ENCODE results near the gene ANTXR1. TPM values are rescaled to one million over a fixed set of nuclear protein-coding genes. Genes with fewer than 3 reads are reported as not detected.

ANTXR1 gene
- total and polyA plus RNA-seq, 2 donors (not counting 1 experiment from before 2014, with no cell fraction given) = 44.6 to 101 TPM

GRCh38 chr2:69279931-69280681, 267.1 kb downstream of the ANTXR1 start:
- Histone ChIP-seq H3K27ac (ENCODE audit: insufficient read depth, low read length) (no peak overlapping the region), H3K36me3 (ENCODE audit: control insufficient read depth, insufficient read depth, low read length) (no peaks in the 10 kb centered on the region), H3K4me3 (replicated peaks in 1 of 4; ENCODE audit: control extremely low read depth in 1 of 4, insufficient read depth in 1 of 4, low read depth in 3 of 4, low read length in 4 of 4) (no peak overlapping the region), H3K4me1 (ENCODE audit: control insufficient read depth, extremely low read depth, insufficient read depth, low read length) (no peaks in the 10 kb centered on the region), H3K9me3 (ENCODE audit: control insufficient read depth, insufficient read depth, low read depth, low read length) (no peaks in the 10 kb centered on the region), H3K27me3 (ENCODE audit: control insufficient read depth, insufficient read depth, low read length) (no peaks in the 10 kb centered on the region), H3K9ac (ENCODE audit: insufficient read depth, low read length) (no peak overlapping the region), H3K4me2 (ENCODE audit: extremely low read depth, insufficient read depth, low read length) (no peak overlapping the region), H2AFZ (ENCODE audit: low read length) (no peak overlapping the region), H4K20me1 (ENCODE audit: control insufficient read depth, extremely low read depth, insufficient read depth, low read length) (no peaks in the 10 kb centered on the region), H3K79me2 (ENCODE audit: control insufficient read depth, insufficient read depth, low read length) (no peaks in the 10 kb centered on the region)
- no peak for DNase-seq (ENCODE audit: low read depth in 2 of 2)
- TF ChIP-seq EZH2 (IDR thresholded peaks at IDR 0.05; ENCODE audit: low read length, missing control alignments) = no peak
- TF ChIP-seq, protein P1, sequence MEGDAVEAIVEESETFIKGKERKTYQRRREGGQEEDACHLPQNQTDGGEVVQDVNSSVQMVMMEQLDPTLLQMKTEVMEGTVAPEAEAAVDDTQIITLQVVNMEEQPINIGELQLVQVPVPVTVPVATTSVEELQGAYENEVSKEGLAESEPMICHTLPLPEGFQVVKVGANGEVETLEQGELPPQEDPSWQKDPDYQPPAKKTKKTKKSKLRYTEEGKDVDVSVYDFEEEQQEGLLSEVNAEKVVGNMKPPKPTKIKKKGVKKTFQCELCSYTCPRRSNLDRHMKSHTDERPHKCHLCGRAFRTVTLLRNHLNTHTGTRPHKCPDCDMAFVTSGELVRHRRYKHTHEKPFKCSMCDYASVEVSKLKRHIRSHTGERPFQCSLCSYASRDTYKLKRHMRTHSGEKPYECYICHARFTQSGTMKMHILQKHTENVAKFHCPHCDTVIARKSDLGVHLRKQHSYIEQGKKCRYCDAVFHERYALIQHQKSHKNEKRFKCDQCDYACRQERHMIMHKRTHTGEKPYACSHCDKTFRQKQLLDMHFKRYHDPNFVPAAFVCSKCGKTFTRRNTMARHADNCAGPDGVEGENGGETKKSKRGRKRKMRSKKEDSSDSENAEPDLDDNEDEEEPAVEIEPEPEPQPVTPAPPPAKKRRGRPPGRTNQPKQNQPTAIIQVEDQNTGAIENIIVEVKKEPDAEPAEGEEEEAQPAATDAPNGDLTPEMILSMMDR (conservative IDR thresholded peaks at IDR 0.05 in 1 of 2, IDR thresholded peaks at IDR 0.05 in 1 of 2; ENCODE audit: low read depth in 1 of 2, low read length in 2 of 2) = no peak

DNA sequence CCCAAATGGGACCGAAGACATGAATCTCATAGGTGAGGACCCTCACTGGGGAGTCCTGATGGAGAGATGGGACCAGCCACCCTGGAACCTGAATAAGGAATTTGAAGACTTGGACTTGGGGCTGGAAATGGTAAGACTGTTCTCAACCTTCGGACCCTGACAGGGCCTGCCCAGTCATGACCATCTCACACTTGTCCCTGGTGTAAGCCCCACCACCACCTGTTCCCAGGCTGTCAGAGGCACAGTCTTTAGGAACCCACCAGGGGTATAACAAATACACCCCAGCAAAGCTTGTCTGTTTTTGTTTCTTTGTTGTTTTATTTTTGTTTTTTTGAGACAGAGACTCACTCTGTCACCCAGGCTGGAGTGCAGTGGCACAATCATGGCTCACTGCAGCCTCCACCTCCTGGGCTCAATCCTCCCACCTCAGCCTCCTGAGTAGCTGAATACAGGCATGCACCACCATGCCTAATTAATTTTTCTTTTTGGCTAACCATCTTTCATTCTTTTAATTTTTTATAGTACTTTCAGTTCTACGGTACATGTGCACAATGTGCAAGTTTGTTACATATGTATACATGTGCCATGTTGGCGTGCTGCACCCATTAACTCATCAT, 267.9 kb downstream of the ANTXR1 start:
- Histone ChIP-seq H3K4me2 (ENCODE audit: extremely low read depth, insufficient read depth, low read length) (no peak overlapping the region), H3K4me3 (replicated peaks in 1 of 4; ENCODE audit: control extremely low read depth in 1 of 4, insufficient read depth in 1 of 4, low read depth in 3 of 4, low read length in 4 of 4) (no peak overlapping the region), H3K79me2 (ENCODE audit: control insufficient read depth, insufficient read depth, low read length) (no peaks in the 10 kb centered on the region), H3K36me3 (ENCODE audit: control insufficient read depth, insufficient read depth, low read length) (no peaks in the 10 kb centered on the region), H3K27ac (ENCODE audit: insufficient read depth, low read length) (no peak overlapping the region), H3K9ac (ENCODE audit: insufficient read depth, low read length) (no peak overlapping the region), H2AFZ (ENCODE audit: low read length) (no peak overlapping the region), H3K27me3 (ENCODE audit: control insufficient read depth, insufficient read depth, low read length) (no peaks in the 10 kb centered on the region), H3K9me3 (ENCODE audit: control insufficient read depth, insufficient read depth, low read depth, low read length) (no peaks in the 10 kb centered on the region), H4K20me1 (ENCODE audit: control insufficient read depth, extremely low read depth, insufficient read depth, low read length) (no peaks in the 10 kb centered on the region), H3K4me1 (ENCODE audit: control insufficient read depth, extremely low read depth, insufficient read depth, low read length) (no peaks in the 10 kb centered on the region)
- no peak for DNase-seq (ENCODE audit: low read depth in 2 of 2)
- TF ChIP-seq, protein P1 (conservative IDR thresholded peaks at IDR 0.05 in 1 of 2, IDR thresholded peaks at IDR 0.05 in 1 of 2; ENCODE audit: low read depth in 1 of 2, low read length in 2 of 2) = no peak
- TF ChIP-seq EZH2 (IDR thresholded peaks at IDR 0.05; ENCODE audit: low read length, missing control alignments) = no peak

GRCh38 chr2:69285379-69285894, 272.5 kb downstream of the ANTXR1 start:
- Histone ChIP-seq H3K27ac (ENCODE audit: insufficient read depth, low read length) (no peak overlapping the region), H3K27me3 (ENCODE audit: control insufficient read depth, insufficient read depth, low read length) (no peaks in the 10 kb centered on the region), H4K20me1 (ENCODE audit: control insufficient read depth, extremely low read depth, insufficient read depth, low read length) (no peaks in the 10 kb centered on the region), H3K4me2 (ENCODE audit: extremely low read depth, insufficient read depth, low read length) (no peak overlapping the region), H2AFZ (ENCODE audit: low read length) (no peak overlapping the region), H3K79me2 (ENCODE audit: control insufficient read depth, insufficient read depth, low read length) (no peaks in the 10 kb centered on the region), H3K9ac (ENCODE audit: insufficient read depth, low read length) (no peak overlapping the region), H3K4me1 (ENCODE audit: control insufficient read depth, extremely low read depth, insufficient read depth, low read length) (no peaks in the 10 kb centered on the region), H3K36me3 (ENCODE audit: control insufficient read depth, insufficient read depth, low read length) (no peaks in the 10 kb centered on the region), H3K9me3 (ENCODE audit: control insufficient read depth, insufficient read depth, low read depth, low read length) (no peaks in the 10 kb centered on the region), H3K4me3 (replicated peaks in 1 of 4; ENCODE audit: control extremely low read depth in 1 of 4, insufficient read depth in 1 of 4, low read depth in 3 of 4, low read length in 4 of 4) (no peak overlapping the region)
- no peak for DNase-seq (ENCODE audit: low read depth in 2 of 2)
- TF ChIP-seq, protein P1 (conservative IDR thresholded peaks at IDR 0.05 in 1 of 2, IDR thresholded peaks at IDR 0.05 in 1 of 2; ENCODE audit: low read depth in 1 of 2, low read length in 2 of 2) = no peak
- TF ChIP-seq EZH2 (IDR thresholded peaks at IDR 0.05; ENCODE audit: low read length, missing control alignments) = no peak
